Neuronal stem cell (in vitro differentiated cells): ENCODE data around the gene RAB9B.

ENCODE experiments used
- DNase-seq: peaks from one replicate; pipeline ENCODE4 v3.0.0-alpha.2; 2013; ENCODE audit warnings: low spot score
- H2AFZ ChIP-seq: one replicate; pipeline ENCODE4 v1.6.1; 2013; ENCODE audit warnings: mild to moderate bottlenecking, low read length, inconsistent platforms
- H2AK5ac ChIP-seq: 2 replicates; pipeline ENCODE4 v1.6.1; 2013; ENCODE audit warnings: low read depth, mild to moderate bottlenecking, inconsistent platforms, low read length, moderate library complexity, mixed read lengths
- H2BK120ac ChIP-seq: 2 replicates; pipeline ENCODE4 v1.6.1; 2013; ENCODE audit warnings: low read depth, mild to moderate bottlenecking, inconsistent platforms, low read length, moderate library complexity, mixed read lengths
- H2BK12ac ChIP-seq: one replicate; pipeline ENCODE4 v1.6.1; 2013; ENCODE audit warnings: low read length, inconsistent platforms
- H2BK15ac ChIP-seq: 2 replicates; pipeline ENCODE4 v1.6.1; 2013; ENCODE audit warnings: mild to moderate bottlenecking, low read length, inconsistent platforms, mixed read lengths
- H2BK5ac ChIP-seq: one replicate; pipeline ENCODE4 v1.6.1; 2013; ENCODE audit warnings: inconsistent platforms, mild to moderate bottlenecking, low read length, moderate library complexity
- H3K14ac ChIP-seq: one replicate; pipeline ENCODE4 v1.6.1; 2013; ENCODE audit warnings: low read length, inconsistent platforms
- H3K18ac ChIP-seq: 2 replicates; pipeline ENCODE4 v1.6.1; 2013; ENCODE audit warnings: low read length, inconsistent platforms
- H3K23ac ChIP-seq: 2 replicates; pipeline ENCODE4 v1.6.1; 2013; ENCODE audit warnings: low read depth, mild to moderate bottlenecking, mixed read lengths, low read length, inconsistent platforms; ENCODE audit not compliant: poor library complexity
- H3K27ac ChIP-seq: replicated peaks from 3 replicates; pipeline ENCODE4 v1.5.1; 2013; ENCODE audit warnings: low read length, inconsistent platforms
- H3K27me3 ChIP-seq, 3 experiments: 2 replicates each; pipeline ENCODE4 v1.6.1; 2013; ENCODE audit warnings: low read length in 3 of 3, mild to moderate bottlenecking in 2 of 3, inconsistent platforms in 1 of 3, low read depth in 1 of 3, mixed read lengths in 1 of 3, moderate library complexity in 1 of 3; ENCODE audit not compliant: control insufficient read depth in 3 of 3, insufficient read depth in 3 of 3
- H3K36me3 ChIP-seq, 2 donors: replicated peaks in 1 of 2; 2 replicates each; pipeline ENCODE4 v1.6.1; 2013; ENCODE audit warnings: low read length in 2 of 2; ENCODE audit not compliant: control insufficient read depth in 2 of 2, insufficient read depth in 2 of 2
- H3K4ac ChIP-seq: 2 replicates; pipeline ENCODE4 v1.6.1; 2013; ENCODE audit warnings: inconsistent platforms, mild to moderate bottlenecking, low read length, moderate library complexity
- H3K4me1 ChIP-seq, 2 donors: 1 replicate in 1 of 2; 2 replicates in 1 of 2; pipeline ENCODE4 v1.6.1; 2013; ENCODE audit warnings: low read length in 2 of 2, low read depth in 1 of 2; ENCODE audit not compliant: control insufficient read depth in 2 of 2, insufficient read depth in 1 of 2
- H3K4me2 ChIP-seq: one replicate; pipeline ENCODE4 v1.6.1; 2013; ENCODE audit warnings: mild to moderate bottlenecking, low read length, inconsistent platforms; ENCODE audit not compliant: insufficient read depth, poor library complexity, severe bottlenecking
- H3K4me3 ChIP-seq, 2 donors: 2 replicates each; pipeline ENCODE4 v1.5.1; 2013; ENCODE audit warnings: low read length in 2 of 2, mild to moderate bottlenecking in 2 of 2, inconsistent platforms in 1 of 2, moderate library complexity in 1 of 2
- H3K79me1 ChIP-seq: one replicate; pipeline ENCODE4 v1.6.1; 2013; ENCODE audit warnings: low read depth, mild to moderate bottlenecking, inconsistent platforms, low read length, moderate library complexity
- H3K9ac ChIP-seq: one replicate; pipeline ENCODE4 v1.6.1; 2013; ENCODE audit warnings: mild to moderate bottlenecking, low read depth, low read length, inconsistent platforms; ENCODE audit not compliant: poor library complexity
- H3K9me3 ChIP-seq, 2 donors: replicated peaks in 1 of 2; 2 replicates each; pipeline versions ENCODE3 to v1.6.1; 2013; ENCODE audit warnings: low read length in 2 of 2, mild to moderate bottlenecking in 2 of 2, inconsistent platforms in 1 of 2, low read depth in 1 of 2, mixed read lengths in 1 of 2, moderate library complexity in 1 of 2; ENCODE audit not compliant: control insufficient read depth in 2 of 2, insufficient read depth in 1 of 2
- H4K8ac ChIP-seq: one replicate; pipeline ENCODE4 v1.6.1; 2013; ENCODE audit warnings: low read depth, mild to moderate bottlenecking, inconsistent platforms, low read length, moderate library complexity
- H4K91ac ChIP-seq: one replicate; pipeline ENCODE4 v1.6.1; 2013; ENCODE audit warnings: low read length, low read depth, mild to moderate bottlenecking, inconsistent platforms; ENCODE audit not compliant: poor library complexity
- WGBS, 2 donors: extraction: QIAGEN DNeasy Blood & Tissue Kit; methylation state at CpG; one replicate each; pipeline ENCODE4 v1.1.7; 2013; ENCODE audit warnings: missing lambda C conversion rate in 2 of 2, mixed read lengths in 1 of 2; ENCODE audit not compliant: insufficient read length in 2 of 2, insufficient replicate concordance in 1 of 2; ENCODE audit errors: extremely low coverage in 2 of 2; 5-methylcytosine and 5-hydroxymethylcytosine counted together

RAB9B gene

GRCh38 chrX:103783971-103784370, 48.1 kb downstream of the RAB9B start:
- WGBS, 2 donors, result no CpG with 5 or more reads among the region's 2 CpGs
- no peak overlapping the region for H4K91ac ChIP-seq
- no peaks in the 10 kb centered on the region for H3K27me3 ChIP-seq
- no peak overlapping the region for H4K8ac ChIP-seq
- no peak overlapping the region for H2BK120ac ChIP-seq
- H2BK5ac ChIP-seq, result no peak overlapping the region
- no peaks in the 10 kb centered on the region for H3K79me1 ChIP-seq
- no peak overlapping the region for H2AFZ ChIP-seq
- no peak for DNase-seq
- peaks cover 4 to 13% of the 10 kb centered on the region in 2 donors for H3K36me3 ChIP-seq
- H3K23ac ChIP-seq, result no peak overlapping the region
- no peak overlapping the region for H3K18ac ChIP-seq
- no peak overlapping the region for H3K14ac ChIP-seq
- no peak overlapping the region for H2AK5ac ChIP-seq
- no peak overlapping the region for H2BK15ac ChIP-seq
- no peaks in the 10 kb centered on the region for H3K9me3 ChIP-seq
- no peak overlapping the region for H2BK12ac ChIP-seq
- no peak overlapping the region for H3K4me2 ChIP-seq
- no peak overlapping the region for H3K27ac ChIP-seq
- no peak overlapping the region for H3K4me3 ChIP-seq
- H3K4me1 ChIP-seq, result peaks cover 26 to 27% of the 10 kb centered on the region in 2 donors
- H3K4ac ChIP-seq, result no peak overlapping the region
- no peak overlapping the region for H3K9ac ChIP-seq

- H2AK5ac ChIP-seq, result no peak overlapping the region
- no peak overlapping the region for H3K9ac ChIP-seq
- H3K18ac ChIP-seq, result no peak overlapping the region
- H3K4me3 ChIP-seq, result no peak overlapping the region
- H3K4ac ChIP-seq, result no peak overlapping the region
- H3K9me3 ChIP-seq, result no peaks in the 10 kb centered on the region
- no peak overlapping the region for H3K4me2 ChIP-seq
- no peak overlapping the region for H3K23ac ChIP-seq
- peaks cover 26 to 27% of the 10 kb centered on the region in 2 donors for H3K4me1 ChIP-seq
- H3K79me1 ChIP-seq, result no peaks in the 10 kb centered on the region
- no peaks in the 10 kb centered on the region for H3K27me3 ChIP-seq
- H3K27ac ChIP-seq, result peak overlapping the region; percentile 87
- no peak overlapping the region for H2BK12ac ChIP-seq
- WGBS, 2 donors, result no CpG with 5 or more reads among the region's 3 CpGs
- no peak overlapping the region for H2BK5ac ChIP-seq
- peaks cover 3 to 13% of the 10 kb centered on the region in 2 donors for H3K36me3 ChIP-seq
- no peak overlapping the region for H2BK15ac ChIP-seq
- H3K14ac ChIP-seq, result no peak overlapping the region
- H2BK120ac ChIP-seq, result no peak overlapping the region
- H4K8ac ChIP-seq, result no peak overlapping the region
- DNase-seq, result no peak
- no peak overlapping the region for H4K91ac ChIP-seq
- H2AFZ ChIP-seq, result no peak overlapping the region
These were observed 48.9 kb downstream of the RAB9B start for GRCh38 chrX:103783196-103783595.

- Histone ChIP-seq H3K9me3 (no peaks in the 10 kb centered on the region), H3K18ac (no peak overlapping the region), H2BK12ac (no peak overlapping the region), H3K27me3 (no peaks in the 10 kb centered on the region), H3K79me1 (no peaks in the 10 kb centered on the region), H3K9ac (no peak overlapping the region), H3K4me1 (peaks cover 26 to 27% of the 10 kb centered on the region in 2 donors), H3K23ac (no peak overlapping the region), H2BK120ac (no peak overlapping the region), H3K14ac (no peak overlapping the region), H3K4me2 (no peak overlapping the region), H3K36me3 (peaks cover 2 to 12% of the 10 kb centered on the region in 2 donors), H3K4ac (no peak overlapping the region), H2BK5ac (no peak overlapping the region), H4K91ac (no peak overlapping the region), H2AK5ac (no peak overlapping the region), H2AFZ (no peak overlapping the region), H4K8ac (no peak overlapping the region), H3K27ac (peak overlapping the region; percentile 90), H2BK15ac (no peak overlapping the region), H3K4me3 (no peak overlapping the region)
- DNase-seq, result peak; percentile 18
- WGBS, 2 donors, result no CpG with 5 or more reads among the region's 3 CpGs
These were observed 49.4 kb downstream of the RAB9B start for GRCh38 chrX:103782640-103783039.

- Histone ChIP-seq H3K23ac (no peak overlapping the region), H3K9me3 (no peaks in the 10 kb centered on the region), H2BK15ac (no peak overlapping the region), H3K27ac (peak overlapping the region; percentile 68), H2BK120ac (no peak overlapping the region), H3K27me3 (no peaks in the 10 kb centered on the region), H3K4me1 (peaks cover 30 to 34% of the 10 kb centered on the region in 2 donors), H4K91ac (no peak overlapping the region), H3K4me3 (no peak overlapping the region), H2AFZ (no peak overlapping the region), H3K14ac (no peak overlapping the region), H3K4ac (no peak overlapping the region), H3K36me3 (peaks cover 2 to 9% of the 10 kb centered on the region in 2 donors), H3K4me2 (no peak overlapping the region), H3K79me1 (no peaks in the 10 kb centered on the region), H2BK5ac (no peak overlapping the region), H3K18ac (no peak overlapping the region), H4K8ac (no peak overlapping the region), H3K9ac (no peak overlapping the region), H2AK5ac (no peak overlapping the region), H2BK12ac (no peak overlapping the region)
- no CpG with 5 or more reads among the region's 1 CpG for WGBS, 2 donors
- no peak for DNase-seq
These were observed 50.4 kb downstream of the RAB9B start for GRCh38 chrX:103781706-103782105.
